Measurements from ENCODE around the gene PRSS1. TPM values are rescaled to one million over a fixed set of nuclear protein-coding genes. Genes with fewer than 3 reads are reported as not detected.

Gene PRSS1
- total RNA-seq, 4 donors from 2014 or later = 0.94 TPM; not detected in 3

GRCh38 chr7:142770661-142771352 lies 21.5 kb downstream of the PRSS1 start, which contains the start of gene PRSS2:
PRSS2 (plus strand) TSS chr7:142770970; CDS start chr7:142770983, 13 bp downstream.
- H3K27ac ChIP-seq = no peak within 1 kb of the TSS

GRCh38 chr7:142771353-142771723 lies 22.1 kb downstream of the PRSS1 start:
- H3K4me1 ChIP-seq = no peaks in the 10 kb centered on the region
- WGBS, 2 donors (ENCODE audit: low coverage in 1 of 2) = 47 to 67% methylated on average over 3 to 4 of the region's 5 CpGs

More at GRCh38 chr7:142770661-142771352, 21.5 kb downstream of the PRSS1 start, which contains the start of gene PRSS2:
- Histone ChIP-seq H3K9me3 (no peaks in the 10 kb centered on the region), H3K36me3 (no peaks in the 10 kb centered on the region), H3K4me1 (no peaks in the 10 kb centered on the region), H3K27me3 (peaks cover 23% of the 10 kb centered on the region), H3K4me3 (no peak within 1 kb of the TSS)
- no peak for TF ChIP-seq POLR2A (IDR thresholded peaks at IDR 0.05)
- no peak for TF ChIP-seq POLR2AphosphoS5 (IDR thresholded peaks at IDR 0.05)
- no peak for TF ChIP-seq CTCF (IDR thresholded peaks at IDR 0.05)
- TF ChIP-seq EP300 (IDR thresholded peaks at IDR 0.05) = no peak
- WGBS, 2 donors (ENCODE audit: low coverage in 1 of 2) = 73 to 75% methylated on average over 5 to 7 of the region's 7 CpGs
- ATAC-seq = no peak

GRCh38 chr7:142772051-142772450 lies 22.8 kb downstream of the PRSS1 start:
- no peaks in the 10 kb centered on the region for H3K4me1 ChIP-seq
- TF ChIP-seq POLR2AphosphoS5 (IDR thresholded peaks at IDR 0.05) (no peak), EP300 (IDR thresholded peaks at IDR 0.05) (no peak), CTCF (IDR thresholded peaks at IDR 0.05) (no peak), POLR2A (IDR thresholded peaks at IDR 0.05) (no peak)
- no peaks in the 10 kb centered on the region for H3K9me3 ChIP-seq
- ATAC-seq = no peak
- no peaks in the 10 kb centered on the region for H3K36me3 ChIP-seq
- WGBS, 2 donors (ENCODE audit: low coverage in 1 of 2) = 31 to 40% methylated on average over 2 to 5 of the region's 6 CpGs
- no peak overlapping the region for H3K4me3 ChIP-seq
- H3K27ac ChIP-seq = no peak overlapping the region
- peaks cover 23% of the 10 kb centered on the region for H3K27me3 ChIP-seq

More at GRCh38 chr7:142771353-142771723, 22.1 kb downstream of the PRSS1 start:
- Histone ChIP-seq H3K4me3 (no peak overlapping the region), H3K27ac (no peak overlapping the region), H3K9me3 (no peaks in the 10 kb centered on the region), H3K27me3 (peaks cover 23% of the 10 kb centered on the region), H3K36me3 (no peaks in the 10 kb centered on the region)
- TF ChIP-seq EP300 (IDR thresholded peaks at IDR 0.05) (no peak), POLR2AphosphoS5 (IDR thresholded peaks at IDR 0.05) (no peak), POLR2A (IDR thresholded peaks at IDR 0.05) (no peak), CTCF (IDR thresholded peaks at IDR 0.05) (no peak)
- ATAC-seq = no peak

- Histone ChIP-seq H3K9me3 (no peaks in the 10 kb centered on the region), H3K27me3 (peaks cover 23% of the 10 kb centered on the region), H3K4me3 (no peak overlapping the region), H3K4me1 (no peaks in the 10 kb centered on the region), H3K27ac (no peak overlapping the region), H3K36me3 (no peaks in the 10 kb centered on the region)
- ATAC-seq = no peak
- TF ChIP-seq POLR2AphosphoS5 (IDR thresholded peaks at IDR 0.05) (no peak), EP300 (IDR thresholded peaks at IDR 0.05) (no peak), CTCF (IDR thresholded peaks at IDR 0.05) (no peak), POLR2A (IDR thresholded peaks at IDR 0.05) (no peak)
These were observed 23.4 kb downstream of the PRSS1 start for GRCh38 chr7:142772673-142773072.

- no peak overlapping the region for H3K4me3 ChIP-seq
- H3K27me3 ChIP-seq = peaks cover 23% of the 10 kb centered on the region
- no peak overlapping the region for H3K27ac ChIP-seq
- no peaks in the 10 kb centered on the region for H3K36me3 ChIP-seq
- no peak for ATAC-seq
- H3K9me3 ChIP-seq = no peaks in the 10 kb centered on the region
- 83 to 90% methylated on average over 2 to 10 of the region's 12 CpGs for WGBS, 2 donors (ENCODE audit: low coverage in 1 of 2)
- TF ChIP-seq CTCF (IDR thresholded peaks at IDR 0.05) = no peak
- no peak for TF ChIP-seq EP300 (IDR thresholded peaks at IDR 0.05)
- TF ChIP-seq POLR2A (IDR thresholded peaks at IDR 0.05) = no peak
- TF ChIP-seq POLR2AphosphoS5 (IDR thresholded peaks at IDR 0.05) = no peak
- no peaks in the 10 kb centered on the region for H3K4me1 ChIP-seq
These were observed 24.0 kb downstream of the PRSS1 start for GRCh38 chr7:142773230-142773629.

All from gastroesophageal sphincter (tissue), 4 donors.